A549 treated with Hydrocortisone at 1 μM for 4 hours (cell line): Measurements from ENCODE around the gene HTATIP2. TPM values are rescaled to one million over a fixed set of nuclear protein-coding genes. Genes with fewer than 3 reads are reported as not detected.

Experiments used
- total RNA-seq: library from RNA; stranded (reverse); fragments of 200-300 nt; extraction: Qiagen RNA extraction; gene quantifications from 5 replicates; pipeline ENCODE4 v1.2.3, GENCODE V29; 2022

The HTATIP2 gene
- total RNA-seq = 191 to 215 TPM (median 195 TPM) in 5 replicates

DNA sequence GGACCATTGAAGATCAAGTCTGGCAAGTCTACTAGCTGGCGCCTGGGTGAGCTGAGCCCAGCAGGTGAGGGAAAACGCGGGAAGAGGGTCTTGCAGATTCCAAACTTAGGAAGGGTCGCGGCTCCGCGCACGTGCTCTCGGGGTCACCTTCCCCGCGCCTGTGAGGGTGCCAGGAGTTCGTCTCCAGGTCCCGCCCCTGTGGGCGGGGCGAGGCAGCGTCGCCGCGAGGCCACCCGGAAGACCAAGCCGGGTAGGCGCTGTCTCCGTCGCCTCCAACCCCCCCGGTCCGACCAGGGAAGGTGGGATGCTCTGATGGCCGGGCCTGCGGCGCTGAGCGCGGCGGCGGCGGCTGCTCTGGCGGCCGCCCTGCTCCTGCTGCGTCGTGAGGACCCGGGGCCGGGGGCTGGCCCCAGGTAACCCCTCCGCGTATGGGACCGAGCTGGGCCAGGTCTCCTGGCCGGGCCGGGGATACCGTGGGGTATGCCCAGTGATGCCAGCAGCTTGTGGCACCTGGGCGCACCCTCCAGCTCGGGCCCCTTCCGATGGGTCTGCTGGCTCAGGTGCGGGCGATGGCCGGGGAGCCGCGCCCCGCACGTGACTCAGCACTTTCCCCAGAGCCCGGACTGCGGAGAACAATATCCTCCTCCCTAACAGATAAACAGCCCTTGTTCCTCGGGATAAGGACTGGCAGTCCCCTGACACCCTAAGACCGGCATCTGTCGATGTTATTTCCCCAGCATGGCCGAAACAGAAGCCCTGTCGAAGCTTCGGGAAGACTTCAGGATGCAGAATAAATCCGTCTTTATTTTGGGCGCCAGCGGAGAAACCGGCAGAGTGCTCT lies at the start of gene HTATIP2:
TSS of gene HTATIP2 (plus strand) at position 215 of the 841 bp plus-strand sequence. CDS start at position 739, 524 bp downstream.

DNA sequence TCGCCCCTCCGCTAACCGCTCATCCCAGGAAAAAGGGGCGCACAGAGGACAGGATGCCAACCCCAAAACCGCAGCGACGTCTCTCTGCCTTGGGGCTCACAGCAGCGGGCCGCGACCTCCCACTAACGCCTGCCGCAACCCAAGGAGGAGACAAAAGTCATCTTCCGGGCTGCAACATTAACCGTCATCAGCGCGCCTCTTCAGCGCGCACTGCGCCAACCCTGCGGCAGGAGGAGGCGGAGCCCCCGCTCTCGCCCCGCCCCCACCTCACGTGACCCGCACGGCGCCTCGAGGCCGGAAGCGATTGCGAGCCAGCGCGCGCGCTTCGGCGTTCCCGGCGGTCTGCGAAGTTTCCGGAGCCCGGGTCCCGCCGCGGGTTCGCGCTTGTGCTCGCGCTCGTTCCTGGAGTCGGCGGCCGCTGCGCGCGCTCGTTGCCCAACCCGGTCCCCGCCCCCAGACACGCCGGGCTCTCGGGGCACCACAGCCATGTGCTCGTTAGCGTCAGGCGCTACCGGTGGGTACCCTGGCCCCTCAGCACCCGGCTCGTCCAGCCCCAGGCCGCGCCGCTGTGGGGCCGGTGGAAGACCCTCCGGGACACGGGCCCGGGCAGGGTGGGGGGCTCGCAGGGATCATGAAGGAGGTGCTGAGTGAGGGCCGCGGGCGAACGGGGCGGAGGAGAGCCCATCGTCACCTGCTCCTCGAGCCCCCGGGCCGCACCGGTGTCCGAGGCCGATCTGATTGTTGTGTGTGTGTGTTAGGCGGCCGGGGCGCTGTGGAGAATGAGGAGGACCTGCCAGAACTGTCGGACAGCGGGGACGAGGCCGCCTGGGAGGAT lies 24.0 kb downstream of the HTATIP2 start, which contains the start of gene PRMT3:
TSS of gene PRMT3 (plus strand) at position 456 of the 835 bp plus-strand sequence. CDS start at position 487, 31 bp downstream.

Other genes with a start within 250 kb of the HTATIP2 start
- gene DBX1, start 203.2 kb upstream of the HTATIP2 start, total RNA-seq = not detected in 5 replicates
- gene PRMT3, start 24.0 kb downstream of the HTATIP2 start, total RNA-seq = 26.4 to 39.1 TPM (median 32.1 TPM) in 5 replicates
- not detected in 5 replicates for gene SLC6A5, start 235.9 kb downstream of the HTATIP2 start, total RNA-seq